Spleen (tissue), 11 donors: ENCODE measurements around the gene NISCH. TPM values are rescaled to one million over a fixed set of nuclear protein-coding genes. Genes with fewer than 3 reads are reported as not detected.

Source experiments
- DNase-seq: peaks from one replicate; pipeline ENCODE4 v3.0.0-alpha.2; 2020
- H3K27ac ChIP-seq, 8 donors: fragments of 200-600 bp; sonication (generic) in 7 of 8; 1 replicate in 4 of 8; 2 replicates in 4 of 8; pipeline versions ENCODE4 v1.5.0 to v1.8.0; 2016 to 2021; ENCODE audit warnings: inconsistent platforms in 4 of 8, mild to moderate bottlenecking in 4 of 8, moderate library complexity in 1 of 8
- H3K27me3 ChIP-seq, 7 donors: fragments of 200-600 bp; sonication (generic) in 6 of 7; replicated peaks in 1 of 7; 1 replicate in 4 of 7; 2 replicates in 3 of 7; pipeline versions ENCODE4 v1.5.0 to v1.8.0; 2016 to 2021; ENCODE audit warnings: inconsistent platforms in 3 of 7, mild to moderate bottlenecking in 1 of 7
- H3K36me3 ChIP-seq, 6 donors: fragments of 200-600 bp; sonication (generic) in 5 of 6; 1 replicate in 4 of 6; 2 replicates in 2 of 6; pipeline versions ENCODE4 v1.5.0 to v1.8.0; 2016 to 2021; ENCODE audit warnings: inconsistent platforms in 2 of 6
- H3K4me1 ChIP-seq, 6 donors: fragments of 200-600 bp; sonication (generic) in 5 of 6; 1 replicate in 3 of 6; 2 replicates in 3 of 6; pipeline versions ENCODE4 v1.5.0 to v1.8.0; 2016 to 2021; ENCODE audit warnings: inconsistent platforms in 3 of 6
- H3K4me3 ChIP-seq, 8 donors: fragments of 200-600 bp; sonication (generic) in 7 of 8; 1 replicate in 4 of 8; 2 replicates in 4 of 8; pipeline versions ENCODE4 v1.5.0 to v1.8.0; 2016 to 2021; ENCODE audit warnings: inconsistent platforms in 4 of 8, mild to moderate bottlenecking in 4 of 8, moderate library complexity in 2 of 8
- H3K9me3 ChIP-seq, 8 donors: fragments of 200-600 bp; sonication (generic) in 7 of 8; 1 replicate in 4 of 8; 2 replicates in 4 of 8; pipeline versions ENCODE4 v1.5.0 to v1.8.0; 2016 to 2021; ENCODE audit warnings: inconsistent platforms in 4 of 8
- POLR2A ChIP-seq, 3 donors: fragments of 450-650 bp; IDR thresholded peaks; one replicate each; pipeline ENCODE4 v1.5.1; 2017; ENCODE audit warnings: antibody characterized with exemption in 3 of 3, mild to moderate bottlenecking in 1 of 3
- POLR2AphosphoS5 ChIP-seq, 3 donors: sonication (generic); formaldehyde crosslinking; IDR thresholded peaks; one replicate each; pipeline ENCODE4 v1.5.1; 2017; ENCODE audit warnings: antibody characterized with exemption in 3 of 3
- WGBS, 5 donors: extraction: QIAGEN DNeasy Blood & Tissue Kit in 3 of 5; methylation state at CpG; one replicate each; pipeline versions ENCODE4 v1.1.5 to v1.1.7; 2013 to 2018; 5-methylcytosine and 5-hydroxymethylcytosine counted together
- intact Hi-C: fragments of 100-400 bp; cut with DNase I; formaldehyde crosslinking; loops from one replicate; pipeline ENCODE4 v1.15.0; 2023; ENCODE audit warnings: low total_unique reads
- polyA plus RNA-seq, 3 donors: library from polyadenylated mRNA; stranded (reverse); fragments of 200-250 nt; gene quantifications; one replicate each; pipeline ENCODE4 v1.2.1, GENCODE V29; 2013
- total RNA-seq, 7 donors: library from RNA; depleted of rRNA in 3 of 7; stranded (reverse); fragments of >200 nt in 3 of 7; fragmentation: NEBNext Ultra II Directional in 4 of 7; extraction: Animal tissue kit (Norgen Biotek cat#: 25700) in 4 of 7; gene quantifications; one replicate each; pipeline versions ENCODE4 v1.1.0 to v1.2.1, GENCODE V29; 2016 to 2021
- TF ChIP-seq, protein P1 (sequence below), 11 experiments: fragments of 200-600 bp in 7 of 11; fragments of 450-650 bp in 4 of 11; sonication (generic) in 4 of 11; IDR thresholded peaks in 8 of 11; conservative IDR thresholded peaks in 3 of 11; 1 replicate in 7 of 11; 2 replicates in 4 of 11; pipeline versions ENCODE4 v1.4.0 to v1.8.0; 2016 to 2021; ENCODE audit warnings: antibody characterized with exemption in 11 of 11, inconsistent platforms in 4 of 11, mild to moderate bottlenecking in 1 of 11
- donor health status: healthy with polysubstance abuse.
- donor health status: DM: no; HTN: no; CAD: no; lungs with moderate emphysema.
- donor health status: DM: no; HTN: no; CAD: no.
- donor health status: Bipolar disorder and iron deficiency.
- donor health status: healthy.
- donor health status: DM: no; HTN: no; CAD: no.
- donor health status: DM: yes; HTN: yes; CAD: no.

Gene NISCH
- total and polyA plus RNA-seq, 10 donors = 18.9 to 92.7 (median 78.8) TPM

DNA sequence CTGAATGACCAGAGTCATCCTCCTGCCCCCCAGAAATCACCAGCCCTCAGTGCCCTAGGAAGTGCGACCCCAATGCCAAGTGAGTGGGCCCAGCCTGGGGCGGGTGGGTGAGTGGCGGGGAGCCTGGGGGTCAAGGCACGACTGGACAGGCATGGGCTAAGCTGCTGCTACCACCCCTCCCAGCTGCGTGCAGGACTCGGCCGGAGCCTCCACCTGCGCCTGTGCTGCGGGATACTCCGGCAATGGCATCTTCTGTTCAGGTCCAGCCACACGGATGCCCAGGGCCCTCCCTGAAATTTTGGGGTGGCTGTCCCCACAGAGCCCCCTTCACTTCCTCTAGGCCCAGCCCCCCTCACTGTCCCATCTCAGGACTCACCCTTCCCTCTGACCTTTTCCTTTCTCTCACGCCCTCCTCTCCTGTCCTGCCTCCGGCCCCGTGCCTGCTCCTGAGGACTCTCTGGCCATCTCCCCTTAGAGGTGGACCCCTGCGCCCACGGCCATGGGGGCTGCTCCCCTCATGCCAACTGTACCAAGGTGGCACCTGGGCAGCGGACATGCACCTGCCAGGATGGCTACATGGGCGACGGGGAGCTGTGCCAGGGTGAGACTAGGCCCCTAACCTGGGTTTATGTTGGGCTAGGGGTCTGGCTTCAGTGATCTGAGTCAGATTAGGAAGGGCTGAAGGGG, 61.2 kb downstream of the NISCH start:
- peaks cover 0 to 17% (median 3%) of the 10 kb centered on the region in 6 donors for H3K4me1 ChIP-seq
- TF ChIP-seq POLR2AphosphoS5 (IDR thresholded peaks at IDR 0.05) (peak in 1 of 3 donors; percentile 31), POLR2A (IDR thresholded peaks at IDR 0.05) (no peak)
- H3K27me3 ChIP-seq = no peaks in the 10 kb centered on the region
- peaks cover 0 to 100% (median 42%) of the 10 kb centered on the region in 6 donors for H3K36me3 ChIP-seq
- intact Hi-C loops = no loop called here
- no peaks in the 10 kb centered on the region for H3K9me3 ChIP-seq
- no peak overlapping the region for H3K4me3 ChIP-seq
- 88 to 96% (median 92%) methylated on average over 14 to 19 of the region's 19 CpGs for WGBS, 5 donors
- no peak overlapping the region for H3K27ac ChIP-seq
- no peak for DNase-seq

DNA sequence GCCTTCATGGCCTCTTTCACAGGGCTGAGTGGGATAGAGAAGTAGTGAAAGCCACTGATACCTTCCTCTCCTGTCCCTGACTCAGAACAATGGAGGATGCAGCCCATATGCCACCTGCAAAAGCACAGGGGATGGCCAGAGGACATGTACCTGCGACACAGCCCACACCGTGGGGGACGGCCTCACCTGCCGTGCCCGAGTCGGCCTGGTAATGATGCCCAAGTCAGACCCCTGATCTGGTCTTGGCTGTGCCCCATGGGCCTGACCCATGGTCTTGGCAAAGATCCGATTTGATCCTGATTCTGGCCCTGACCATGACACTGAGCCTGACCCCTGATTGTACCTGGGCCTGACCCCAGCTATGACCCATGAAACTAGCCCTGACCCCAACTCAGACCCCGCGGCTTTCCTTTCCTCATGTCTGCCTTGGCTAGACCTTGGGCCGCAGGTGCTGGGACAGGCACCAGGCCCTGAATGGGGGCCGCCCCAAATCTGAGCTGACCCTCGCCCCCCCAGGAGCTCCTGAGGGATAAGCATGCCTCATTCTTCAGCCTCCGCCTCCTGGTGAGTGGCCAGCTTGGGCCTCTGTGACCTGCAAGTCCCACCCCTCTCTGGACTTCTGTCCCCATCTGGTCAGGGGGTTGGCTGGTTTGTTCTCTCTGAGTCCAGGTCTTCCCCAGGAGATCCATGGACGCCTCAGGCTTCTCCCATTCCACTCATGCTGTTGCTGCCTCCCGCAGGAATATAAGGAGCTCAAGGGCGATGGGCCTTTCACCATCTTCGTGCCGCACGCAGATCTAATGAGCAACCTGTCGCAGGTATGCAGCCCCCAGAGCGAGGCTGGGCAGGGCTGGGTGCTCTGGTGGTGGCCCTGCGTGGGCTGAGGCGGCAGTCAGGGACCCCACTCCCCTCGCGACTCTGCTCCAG, 62.7 kb downstream of the NISCH start:
- Histone ChIP-seq H3K27ac (no peak overlapping the region), H3K27me3 (no peaks in the 10 kb centered on the region), H3K36me3 (peaks cover 0 to 100% (median 47%) of the 10 kb centered on the region in 6 donors), H3K9me3 (no peaks in the 10 kb centered on the region), H3K4me1 (peaks cover 0 to 30% (median 5%) of the 10 kb centered on the region in 6 donors), H3K4me3 (peak overlapping the region in 1 of 8 donors; percentile 37)
- DNase-seq = no peak
- WGBS, 5 donors = 85 to 93% (median 90%) methylated on average over 12 to 25 of the region's 25 CpGs
- TF ChIP-seq POLR2AphosphoS5 (IDR thresholded peaks at IDR 0.05) = peak in 1 of 3 donors; percentile 13
- TF ChIP-seq, protein P1, sequence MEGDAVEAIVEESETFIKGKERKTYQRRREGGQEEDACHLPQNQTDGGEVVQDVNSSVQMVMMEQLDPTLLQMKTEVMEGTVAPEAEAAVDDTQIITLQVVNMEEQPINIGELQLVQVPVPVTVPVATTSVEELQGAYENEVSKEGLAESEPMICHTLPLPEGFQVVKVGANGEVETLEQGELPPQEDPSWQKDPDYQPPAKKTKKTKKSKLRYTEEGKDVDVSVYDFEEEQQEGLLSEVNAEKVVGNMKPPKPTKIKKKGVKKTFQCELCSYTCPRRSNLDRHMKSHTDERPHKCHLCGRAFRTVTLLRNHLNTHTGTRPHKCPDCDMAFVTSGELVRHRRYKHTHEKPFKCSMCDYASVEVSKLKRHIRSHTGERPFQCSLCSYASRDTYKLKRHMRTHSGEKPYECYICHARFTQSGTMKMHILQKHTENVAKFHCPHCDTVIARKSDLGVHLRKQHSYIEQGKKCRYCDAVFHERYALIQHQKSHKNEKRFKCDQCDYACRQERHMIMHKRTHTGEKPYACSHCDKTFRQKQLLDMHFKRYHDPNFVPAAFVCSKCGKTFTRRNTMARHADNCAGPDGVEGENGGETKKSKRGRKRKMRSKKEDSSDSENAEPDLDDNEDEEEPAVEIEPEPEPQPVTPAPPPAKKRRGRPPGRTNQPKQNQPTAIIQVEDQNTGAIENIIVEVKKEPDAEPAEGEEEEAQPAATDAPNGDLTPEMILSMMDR (IDR thresholded peaks at IDR 0.05 in 8 of 11, conservative IDR thresholded peaks at IDR 0.05 in 3 of 11) = no peak
- intact Hi-C loops = no loop called here

DNA sequence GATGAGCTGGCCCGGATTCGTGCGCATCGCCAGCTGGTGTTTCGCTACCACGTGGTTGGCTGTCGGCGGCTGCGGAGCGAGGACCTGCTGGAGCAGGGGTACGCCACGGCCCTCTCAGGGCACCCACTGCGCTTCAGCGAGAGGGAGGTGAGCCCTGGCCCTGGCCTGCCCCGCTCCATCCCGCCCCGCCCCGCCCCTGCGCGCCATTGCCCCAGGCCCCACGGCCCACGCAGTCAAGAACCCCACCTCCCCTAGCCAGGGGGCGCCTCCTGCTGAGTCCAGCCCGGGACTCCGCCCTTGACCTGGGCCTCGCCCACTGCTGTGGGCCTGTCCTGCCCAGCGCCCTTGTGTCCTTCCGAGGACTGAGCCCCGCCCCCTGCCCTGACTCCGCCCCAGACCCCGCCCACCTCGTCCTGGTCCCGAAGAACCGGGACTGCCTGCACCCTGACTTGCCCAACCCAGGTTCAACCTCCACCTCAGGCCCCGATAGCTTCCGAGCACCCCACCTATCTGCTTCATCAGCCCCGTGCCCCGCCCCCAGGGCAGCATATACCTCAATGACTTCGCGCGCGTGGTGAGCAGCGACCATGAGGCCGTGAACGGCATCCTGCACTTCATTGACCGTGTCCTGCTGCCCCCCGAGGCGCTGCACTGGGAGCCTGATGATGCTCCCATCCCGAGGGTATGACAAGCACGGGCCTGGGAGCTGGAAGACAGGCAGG, 63.5 kb downstream of the NISCH start:
- 74 to 86% (median 82%) methylated on average over 31 to 50 of the region's 50 CpGs for WGBS, 5 donors
- TF ChIP-seq POLR2AphosphoS5 (IDR thresholded peaks at IDR 0.05) (no peak), POLR2A (IDR thresholded peaks at IDR 0.05) (no peak)
- TF ChIP-seq, protein P1 (IDR thresholded peaks at IDR 0.05 in 8 of 11, conservative IDR thresholded peaks at IDR 0.05 in 3 of 11) = no peak
- Histone ChIP-seq H3K27ac (no peak overlapping the region), H3K4me1 (peaks cover 0 to 38% (median 9%) of the 10 kb centered on the region in 6 donors), H3K4me3 (peak overlapping the region in 1 of 8 donors; percentile 37), H3K36me3 (peaks cover 0 to 100% (median 45%) of the 10 kb centered on the region in 6 donors), H3K9me3 (no peaks in the 10 kb centered on the region), H3K27me3 (no peaks in the 10 kb centered on the region)
- DNase-seq = no peak
- intact Hi-C loops = no loop called here

DNA sequence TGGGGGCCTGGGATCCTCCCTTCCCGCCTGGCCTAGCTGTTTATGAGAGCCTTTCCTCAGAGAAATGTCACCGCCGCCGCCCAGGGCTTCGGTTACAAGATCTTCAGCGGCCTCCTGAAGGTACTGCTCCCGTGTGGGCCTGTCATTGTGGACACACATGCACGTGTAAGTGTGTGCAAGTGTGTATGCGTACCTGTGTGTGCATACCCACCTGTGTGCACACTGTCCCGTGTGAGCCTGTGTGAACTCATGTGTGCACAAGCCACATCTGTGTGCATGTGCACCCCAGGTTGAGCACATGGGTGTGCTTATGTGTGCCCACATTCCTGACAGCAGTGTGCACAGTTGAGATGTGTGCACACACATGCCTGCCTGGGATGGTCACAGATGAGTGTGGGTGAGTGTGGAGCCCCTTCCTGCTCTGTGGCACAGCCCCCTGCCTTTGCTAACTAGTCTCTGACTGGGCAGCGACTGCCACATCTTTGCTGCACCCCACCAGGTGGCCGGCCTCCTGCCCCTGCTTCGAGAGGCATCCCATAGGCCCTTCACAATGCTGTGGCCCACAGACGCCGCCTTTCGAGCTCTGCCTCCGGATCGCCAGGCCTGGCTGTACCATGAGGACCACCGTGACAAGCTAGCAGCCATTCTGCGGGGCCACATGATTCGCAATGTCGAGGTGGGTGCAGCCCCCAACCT, 64.2 kb downstream of the NISCH start:
- no peak overlapping the region for H3K27ac ChIP-seq
- H3K36me3 ChIP-seq = peaks cover 0 to 100% (median 45%) of the 10 kb centered on the region in 6 donors
- peak in 1 of 3 donors; percentile 22 for TF ChIP-seq POLR2AphosphoS5 (IDR thresholded peaks at IDR 0.05)
- TF ChIP-seq, protein P1 (IDR thresholded peaks at IDR 0.05 in 8 of 11, conservative IDR thresholded peaks at IDR 0.05 in 3 of 11) = no peak
- no peak for TF ChIP-seq POLR2A (IDR thresholded peaks at IDR 0.05)
- DNase-seq = no peak
- H3K27me3 ChIP-seq = no peaks in the 10 kb centered on the region
- 90 to 94% (median 92%) methylated on average over 15 to 22 of the region's 22 CpGs for WGBS, 5 donors
- no peak overlapping the region for H3K4me3 ChIP-seq
- H3K4me1 ChIP-seq = peaks cover 0 to 45% (median 16%) of the 10 kb centered on the region in 6 donors
- intact Hi-C loops = no loop called here
- no peaks in the 10 kb centered on the region for H3K9me3 ChIP-seq
